ENCODE measurements around the gene SSTR5.
A peak's percentile ranks its signal among the peaks of the same experiment; 100 is the strongest.

SSTR5 gene

DNA sequence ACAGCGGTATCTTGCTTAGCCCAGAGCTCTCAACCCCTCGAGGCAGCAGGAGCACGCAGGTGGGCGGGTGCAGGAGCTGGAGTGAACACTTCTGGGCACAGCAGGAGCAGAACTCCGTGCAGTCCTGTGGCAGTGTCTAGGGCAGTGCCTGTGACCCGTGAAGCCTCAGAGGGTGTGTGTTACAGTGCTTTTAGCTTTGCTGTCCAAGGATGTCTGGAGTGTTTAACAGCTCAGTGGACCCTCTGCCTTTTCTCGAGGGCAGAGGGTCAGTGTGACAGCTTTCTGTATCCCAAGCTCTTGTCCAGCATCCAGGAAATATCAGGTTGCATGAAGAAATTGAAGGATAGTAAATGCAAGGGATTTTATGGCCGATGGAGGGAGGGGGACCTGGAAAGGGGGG lies 16.4 kb upstream of the SSTR5 start:
- Histone ChIP-seq H3K79me1 (ENCODE audit: low read length) (no peaks in the 10 kb centered on the region), H2AK5ac (ENCODE audit: low read length) (no peak overlapping the region), H3K4me1 (ENCODE audit: control insufficient read depth in 1 of 2, insufficient read depth in 2 of 2, low read length in 2 of 2) (no peaks in the 10 kb centered on the region), H3K9me3 (ENCODE audit: insufficient read depth, low read depth, low read length) (peaks cover 8% of the 10 kb centered on the region), H3K9ac (ENCODE audit: low read length) (no peak overlapping the region), H3K4ac (ENCODE audit: low read depth, low read length) (no peak overlapping the region), H2AFZ (ENCODE audit: insufficient read depth, low read length, poor library complexity) (no peak overlapping the region), H2BK12ac (ENCODE audit: low read length) (no peak overlapping the region), H3K36me3 (ENCODE audit: control insufficient read depth in 1 of 2, insufficient read depth in 2 of 2, low read length in 2 of 2) (no peaks in the 10 kb centered on the region), H3K4me3 (ENCODE audit: low read depth, low read length) (no peak overlapping the region), H4K8ac (ENCODE audit: low read depth, low read length) (no peak overlapping the region), H2BK5ac (ENCODE audit: low read depth, low read length, poor library complexity) (no peak overlapping the region), H4K91ac (ENCODE audit: low read depth, low read length) (no peak overlapping the region), H3K27me3 (ENCODE audit: insufficient read depth, low read length) (no peaks in the 10 kb centered on the region), H3K23ac (ENCODE audit: low read length) (no peak overlapping the region), H2BK120ac (ENCODE audit: insufficient read depth, low read length, poor library complexity) (no peak overlapping the region), H3K4me2 (ENCODE audit: low read length) (no peak overlapping the region), H4K12ac (ENCODE audit: low read depth, low read length) (no peak overlapping the region), H3K79me2 (ENCODE audit: control insufficient read depth, insufficient read depth, low read length, poor library complexity) (no peaks in the 10 kb centered on the region), H3K27ac (ENCODE audit: low read depth, low read length) (no peak overlapping the region), H3K18ac (ENCODE audit: low read length) (no peak overlapping the region), H3K14ac (ENCODE audit: low read length) (no peak overlapping the region)
- WGBS (ENCODE audit: extremely low coverage, insufficient coverage, insufficient read length): no CpG with 5 or more reads among the region's 8 CpGs
- no peak for DNase-seq

DNA sequence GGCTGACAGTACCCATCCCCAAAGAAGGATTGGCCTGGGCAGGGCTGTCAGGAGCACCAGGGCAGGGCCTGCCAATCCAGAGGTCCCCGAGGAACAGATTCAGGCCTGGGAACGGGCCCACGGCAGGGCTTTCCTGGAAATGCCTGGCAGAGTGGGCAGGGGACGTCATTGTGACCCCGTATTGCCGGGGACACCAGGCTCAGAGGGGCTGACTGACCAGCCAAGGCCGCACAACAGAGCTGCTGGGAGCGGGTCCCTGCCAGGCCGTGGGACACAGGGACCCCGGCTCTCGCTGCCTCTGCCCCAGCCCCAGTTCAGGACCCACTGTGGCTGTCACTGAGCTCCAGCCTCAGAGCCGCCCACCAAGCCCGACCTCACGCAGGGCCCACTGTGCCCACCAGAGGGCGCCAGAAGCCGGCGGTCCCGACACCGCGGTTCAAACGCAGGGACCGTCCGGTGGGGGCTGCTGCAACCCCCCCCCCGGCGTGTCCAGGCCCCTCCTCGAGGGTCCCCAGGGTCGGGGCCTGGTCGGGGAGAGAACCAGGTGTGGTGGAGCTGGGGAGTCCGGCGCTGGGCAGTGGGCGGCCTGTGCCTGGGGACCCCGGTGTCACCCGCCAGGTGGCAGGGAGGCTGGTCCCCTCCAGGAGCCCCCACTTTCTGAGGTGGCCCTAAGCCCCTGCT lies 15.2 kb upstream of the SSTR5 start:
- peaks cover 8% of the 10 kb centered on the region for H3K9me3 ChIP-seq (ENCODE audit: insufficient read depth, low read depth, low read length)
- H2BK120ac ChIP-seq (ENCODE audit: insufficient read depth, low read length, poor library complexity): no peak overlapping the region
- H3K27me3 ChIP-seq (ENCODE audit: insufficient read depth, low read length): no peaks in the 10 kb centered on the region
- H2AK5ac ChIP-seq (ENCODE audit: low read length): no peak overlapping the region
- no peak overlapping the region for H3K23ac ChIP-seq (ENCODE audit: low read length)
- DNase-seq: peak in 1 of 2 donors; percentile 42
- no peaks in the 10 kb centered on the region for H3K79me2 ChIP-seq (ENCODE audit: control insufficient read depth, insufficient read depth, low read length, poor library complexity)
- no peak overlapping the region for H3K27ac ChIP-seq (ENCODE audit: low read depth, low read length)
- no peak overlapping the region for H2BK5ac ChIP-seq (ENCODE audit: low read depth, low read length, poor library complexity)
- H4K12ac ChIP-seq (ENCODE audit: low read depth, low read length): no peak overlapping the region
- H3K4me2 ChIP-seq (ENCODE audit: low read length): no peak overlapping the region
- no peak overlapping the region for H4K91ac ChIP-seq (ENCODE audit: low read depth, low read length)
- H3K36me3 ChIP-seq (ENCODE audit: control insufficient read depth in 1 of 2, insufficient read depth in 2 of 2, low read length in 2 of 2): no peaks in the 10 kb centered on the region
- no peaks in the 10 kb centered on the region for H3K4me1 ChIP-seq (ENCODE audit: control insufficient read depth in 1 of 2, insufficient read depth in 2 of 2, low read length in 2 of 2)
- H4K8ac ChIP-seq (ENCODE audit: low read depth, low read length): no peak overlapping the region
- no peak overlapping the region for H3K4me3 ChIP-seq (ENCODE audit: low read depth, low read length)
- no peak overlapping the region for H3K18ac ChIP-seq (ENCODE audit: low read length)
- H3K79me1 ChIP-seq (ENCODE audit: low read length): no peaks in the 10 kb centered on the region
- no peak overlapping the region for H2AFZ ChIP-seq (ENCODE audit: insufficient read depth, low read length, poor library complexity)
- no peak overlapping the region for H3K9ac ChIP-seq (ENCODE audit: low read length)
- no peak overlapping the region for H2BK12ac ChIP-seq (ENCODE audit: low read length)
- no CpG with 5 or more reads among the region's 33 CpGs for WGBS (ENCODE audit: extremely low coverage, insufficient coverage, insufficient read length)
- H3K4ac ChIP-seq (ENCODE audit: low read depth, low read length): no peak overlapping the region
- no peak overlapping the region for H3K14ac ChIP-seq (ENCODE audit: low read length)

DNA sequence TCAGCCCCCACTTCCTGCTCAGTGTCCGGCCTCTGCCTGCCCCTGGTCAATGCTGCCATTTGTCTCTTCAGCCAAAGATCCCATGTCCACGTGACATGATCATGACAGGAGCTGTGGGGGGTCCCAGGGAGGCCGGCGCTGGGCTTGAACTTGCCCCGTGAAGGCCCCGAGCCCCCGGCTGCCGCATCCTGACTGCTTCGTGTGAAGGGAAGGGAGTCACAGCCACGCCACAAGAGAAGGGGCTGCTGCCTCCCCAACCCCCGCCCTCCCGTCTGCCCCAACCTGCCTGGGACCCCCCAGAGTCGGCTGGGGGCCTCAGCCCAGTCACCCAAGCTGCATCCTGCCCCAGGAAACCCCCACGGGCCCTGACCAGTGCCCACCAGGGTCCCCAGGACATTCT lies 14.3 kb upstream of the SSTR5 start:
- no CpG with 5 or more reads among the region's 14 CpGs for WGBS (ENCODE audit: extremely low coverage, insufficient coverage, insufficient read length)
- Histone ChIP-seq H3K4me1 (ENCODE audit: control insufficient read depth in 1 of 2, insufficient read depth in 2 of 2, low read length in 2 of 2) (no peaks in the 10 kb centered on the region), H2BK12ac (ENCODE audit: low read length) (no peak overlapping the region), H3K36me3 (ENCODE audit: control insufficient read depth in 1 of 2, insufficient read depth in 2 of 2, low read length in 2 of 2) (no peaks in the 10 kb centered on the region), H3K4me2 (ENCODE audit: low read length) (no peak overlapping the region), H3K9ac (ENCODE audit: low read length) (no peak overlapping the region), H3K18ac (ENCODE audit: low read length) (no peak overlapping the region), H3K23ac (ENCODE audit: low read length) (no peak overlapping the region), H3K27me3 (ENCODE audit: insufficient read depth, low read length) (no peaks in the 10 kb centered on the region), H2AFZ (ENCODE audit: insufficient read depth, low read length, poor library complexity) (no peak overlapping the region), H3K9me3 (ENCODE audit: insufficient read depth, low read depth, low read length) (peaks cover 8% of the 10 kb centered on the region), H3K27ac (ENCODE audit: low read depth, low read length) (no peak overlapping the region), H2AK5ac (ENCODE audit: low read length) (no peak overlapping the region), H3K4ac (ENCODE audit: low read depth, low read length) (no peak overlapping the region), H4K8ac (ENCODE audit: low read depth, low read length) (no peak overlapping the region), H3K79me2 (ENCODE audit: control insufficient read depth, insufficient read depth, low read length, poor library complexity) (no peaks in the 10 kb centered on the region), H3K4me3 (ENCODE audit: low read depth, low read length) (no peak overlapping the region), H3K14ac (ENCODE audit: low read length) (no peak overlapping the region), H4K91ac (ENCODE audit: low read depth, low read length) (no peak overlapping the region), H3K79me1 (ENCODE audit: low read length) (no peaks in the 10 kb centered on the region), H2BK5ac (ENCODE audit: low read depth, low read length, poor library complexity) (no peak overlapping the region), H2BK120ac (ENCODE audit: insufficient read depth, low read length, poor library complexity) (no peak overlapping the region), H4K12ac (ENCODE audit: low read depth, low read length) (no peak overlapping the region)
- no peak for DNase-seq

DNA sequence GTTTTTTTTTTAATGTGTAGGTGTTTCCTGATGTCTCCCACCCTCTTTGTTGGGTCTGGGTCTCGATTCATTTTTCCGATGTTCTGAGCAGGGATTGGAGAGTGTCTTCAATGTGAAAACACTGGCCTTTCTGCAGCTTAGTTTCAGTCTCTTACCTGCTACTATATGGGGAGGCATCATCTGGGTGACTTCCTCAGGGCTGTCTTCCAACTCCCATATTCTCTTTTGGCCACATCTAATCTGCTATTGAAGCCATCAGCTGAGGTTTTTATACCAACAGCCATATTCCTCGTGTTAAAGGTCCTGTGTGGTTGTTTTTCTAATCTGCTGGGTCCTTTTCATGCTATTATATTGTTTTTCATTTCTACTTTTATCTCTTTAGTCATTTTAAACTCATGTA lies 13.2 kb upstream of the SSTR5 start:
- no peak overlapping the region for H2AFZ ChIP-seq (ENCODE audit: insufficient read depth, low read length, poor library complexity)
- H3K9ac ChIP-seq (ENCODE audit: low read length): no peak overlapping the region
- no peaks in the 10 kb centered on the region for H3K36me3 ChIP-seq (ENCODE audit: control insufficient read depth in 1 of 2, insufficient read depth in 2 of 2, low read length in 2 of 2)
- no peaks in the 10 kb centered on the region for H3K79me2 ChIP-seq (ENCODE audit: control insufficient read depth, insufficient read depth, low read length, poor library complexity)
- no peak overlapping the region for H3K14ac ChIP-seq (ENCODE audit: low read length)
- no peak overlapping the region for H2AK5ac ChIP-seq (ENCODE audit: low read length)
- H3K79me1 ChIP-seq (ENCODE audit: low read length): no peaks in the 10 kb centered on the region
- no peaks in the 10 kb centered on the region for H3K4me1 ChIP-seq (ENCODE audit: control insufficient read depth in 1 of 2, insufficient read depth in 2 of 2, low read length in 2 of 2)
- no CpG with 5 or more reads among the region's 3 CpGs for WGBS (ENCODE audit: extremely low coverage, insufficient coverage, insufficient read length)
- no peak overlapping the region for H3K27ac ChIP-seq (ENCODE audit: low read depth, low read length)
- DNase-seq: no peak
- no peak overlapping the region for H4K12ac ChIP-seq (ENCODE audit: low read depth, low read length)
- H2BK12ac ChIP-seq (ENCODE audit: low read length): no peak overlapping the region
- H4K91ac ChIP-seq (ENCODE audit: low read depth, low read length): no peak overlapping the region
- no peak overlapping the region for H2BK5ac ChIP-seq (ENCODE audit: low read depth, low read length, poor library complexity)
- no peak overlapping the region for H3K4me2 ChIP-seq (ENCODE audit: low read length)
- H2BK120ac ChIP-seq (ENCODE audit: insufficient read depth, low read length, poor library complexity): no peak overlapping the region
- H3K18ac ChIP-seq (ENCODE audit: low read length): no peak overlapping the region
- no peak overlapping the region for H4K8ac ChIP-seq (ENCODE audit: low read depth, low read length)
- H3K9me3 ChIP-seq (ENCODE audit: insufficient read depth, low read depth, low read length): peaks cover 9% of the 10 kb centered on the region
- H3K4me3 ChIP-seq (ENCODE audit: low read depth, low read length): no peak overlapping the region
- no peaks in the 10 kb centered on the region for H3K27me3 ChIP-seq (ENCODE audit: insufficient read depth, low read length)
- H3K23ac ChIP-seq (ENCODE audit: low read length): no peak overlapping the region
- no peak overlapping the region for H3K4ac ChIP-seq (ENCODE audit: low read depth, low read length)
